ENCODE measurements around the gene GDF15. TPM values are rescaled to one million over a fixed set of nuclear protein-coding genes. Genes with fewer than 3 reads are reported as not detected.

GDF15 gene
- total RNA-seq, 1 experiment from 2014 or later, result not detected

- Histone ChIP-seq H3K27ac (ENCODE audit: low read length) (no peak overlapping the region), H3K79me2 (ENCODE audit: low read length) (no peaks in the 10 kb centered on the region), H2AFZ (ENCODE audit: low read length) (no peak overlapping the region), H3K9me2 (replicated peaks; ENCODE audit: insufficient read depth, low read length) (no peaks in the 10 kb centered on the region), H3K36me3 (ENCODE audit: insufficient read depth, low read length) (no peaks in the 10 kb centered on the region), H3K9me3 (ENCODE audit: low read length) (no peaks in the 10 kb centered on the region), H3K4me2 (ENCODE audit: low read depth, low read length, poor library complexity, severe bottlenecking) (no peak overlapping the region), H3K27me3 (ENCODE audit: low read length) (no peaks in the 10 kb centered on the region; the same call in 1 of the 2 replicates), H3K4me1 (ENCODE audit: low read length) (peaks cover 38% of the 10 kb centered on the region), H3K9ac (ENCODE audit: low read length) (no peak overlapping the region), H3K4me3 (ENCODE audit: low read length) (no peak overlapping the region), H4K20me1 (ENCODE audit: insufficient read depth, low read depth, low read length) (peaks cover 44% of the 10 kb centered on the region)
- no peak for DNase-seq
Measured at GRCh38 chr19:18421371-18421959, 35.5 kb downstream of the GDF15 start.

GRCh38 chr19:18422530-18423191 lies 36.7 kb downstream of the GDF15 start:
- H3K4me3 ChIP-seq (ENCODE audit: low read length), result no peak overlapping the region

GRCh38 chr19:18423258-18424020 lies 37.5 kb downstream of the GDF15 start:
- Histone ChIP-seq H3K9ac (ENCODE audit: low read length) (no peak overlapping the region), H3K9me2 (replicated peaks; ENCODE audit: insufficient read depth, low read length) (no peaks in the 10 kb centered on the region), H3K4me3 (ENCODE audit: low read length) (no peak overlapping the region), H2AFZ (ENCODE audit: low read length) (no peak overlapping the region), H4K20me1 (ENCODE audit: insufficient read depth, low read depth, low read length) (peaks cover 56% of the 10 kb centered on the region), H3K27ac (ENCODE audit: low read length) (no peak overlapping the region), H3K79me2 (ENCODE audit: low read length) (no peaks in the 10 kb centered on the region), H3K9me3 (ENCODE audit: low read length) (no peaks in the 10 kb centered on the region), H3K4me1 (ENCODE audit: low read length) (peaks cover 26% of the 10 kb centered on the region), H3K4me2 (ENCODE audit: low read depth, low read length, poor library complexity, severe bottlenecking) (no peak overlapping the region), H3K36me3 (ENCODE audit: insufficient read depth, low read length) (no peaks in the 10 kb centered on the region), H3K27me3 (ENCODE audit: low read length) (no peaks in the 10 kb centered on the region; the same call in 1 of the 2 replicates)
- no peak for DNase-seq

More at GRCh38 chr19:18422530-18423191, 36.7 kb downstream of the GDF15 start:
- Histone ChIP-seq H4K20me1 (ENCODE audit: insufficient read depth, low read depth, low read length) (peaks cover 56% of the 10 kb centered on the region), H3K4me2 (ENCODE audit: low read depth, low read length, poor library complexity, severe bottlenecking) (no peak overlapping the region), H3K27ac (ENCODE audit: low read length) (no peak overlapping the region), H3K9ac (ENCODE audit: low read length) (no peak overlapping the region), H3K9me2 (replicated peaks; ENCODE audit: insufficient read depth, low read length) (no peaks in the 10 kb centered on the region), H3K36me3 (ENCODE audit: insufficient read depth, low read length) (no peaks in the 10 kb centered on the region), H3K27me3 (ENCODE audit: low read length) (no peaks in the 10 kb centered on the region; the same call in 1 of the 2 replicates), H3K79me2 (ENCODE audit: low read length) (no peaks in the 10 kb centered on the region), H3K4me1 (ENCODE audit: low read length) (peaks cover 26% of the 10 kb centered on the region), H3K9me3 (ENCODE audit: low read length) (no peaks in the 10 kb centered on the region), H2AFZ (ENCODE audit: low read length) (no peak overlapping the region)
- DNase-seq, result no peak

- H3K9me3 ChIP-seq (ENCODE audit: low read length), result no peaks in the 10 kb centered on the region
- no peak overlapping the region for H3K27ac ChIP-seq (ENCODE audit: low read length)
- H3K9me2 ChIP-seq (replicated peaks; ENCODE audit: insufficient read depth, low read length), result no peaks in the 10 kb centered on the region
- H3K27me3 ChIP-seq (ENCODE audit: low read length), result no peaks in the 10 kb centered on the region
- peaks cover 56% of the 10 kb centered on the region for H4K20me1 ChIP-seq (ENCODE audit: insufficient read depth, low read depth, low read length)
- H3K9ac ChIP-seq (ENCODE audit: low read length), result no peak overlapping the region
- no peak overlapping the region for H3K4me3 ChIP-seq (ENCODE audit: low read length)
- H3K4me2 ChIP-seq (ENCODE audit: low read depth, low read length, poor library complexity, severe bottlenecking), result no peak overlapping the region
- H2AFZ ChIP-seq (ENCODE audit: low read length), result no peak overlapping the region
- no peaks in the 10 kb centered on the region for H3K36me3 ChIP-seq (ENCODE audit: insufficient read depth, low read length)
- H3K79me2 ChIP-seq (ENCODE audit: low read length), result no peaks in the 10 kb centered on the region
- no peak for DNase-seq
- peaks cover 28% of the 10 kb centered on the region for H3K4me1 ChIP-seq (ENCODE audit: low read length)
Measured at GRCh38 chr19:18424122-18424889, 38.3 kb downstream of the GDF15 start.

- H3K4me2 ChIP-seq (ENCODE audit: low read depth, low read length, poor library complexity, severe bottlenecking), result no peak overlapping the region
- no peaks in the 10 kb centered on the region for H3K36me3 ChIP-seq (ENCODE audit: insufficient read depth, low read length)
- H3K79me2 ChIP-seq (ENCODE audit: low read length), result no peaks in the 10 kb centered on the region
- H3K4me3 ChIP-seq (ENCODE audit: low read length), result no peak overlapping the region
- no peaks in the 10 kb centered on the region for H3K27me3 ChIP-seq (ENCODE audit: low read length)
- peaks cover 32% of the 10 kb centered on the region for H3K4me1 ChIP-seq (ENCODE audit: low read length)
- no peak overlapping the region for H3K9ac ChIP-seq (ENCODE audit: low read length)
- H3K27ac ChIP-seq (ENCODE audit: low read length), result no peak overlapping the region
- no peaks in the 10 kb centered on the region for H3K9me2 ChIP-seq (replicated peaks; ENCODE audit: insufficient read depth, low read length)
- peaks cover 59% of the 10 kb centered on the region for H4K20me1 ChIP-seq (ENCODE audit: insufficient read depth, low read depth, low read length)
- no peaks in the 10 kb centered on the region for H3K9me3 ChIP-seq (ENCODE audit: low read length)
- DNase-seq, result no peak
- no peak overlapping the region for H2AFZ ChIP-seq (ENCODE audit: low read length)
Measured at GRCh38 chr19:18424890-18425514, 39.0 kb downstream of the GDF15 start.

GRCh38 chr19:18425515-18426415 lies 39.8 kb downstream of the GDF15 start:
- H3K4me3 ChIP-seq (ENCODE audit: low read length), result no peak overlapping the region
- no peaks in the 10 kb centered on the region for H3K27me3 ChIP-seq (ENCODE audit: low read length)
- no peaks in the 10 kb centered on the region for H3K9me2 ChIP-seq (replicated peaks; ENCODE audit: insufficient read depth, low read length)
- H3K9ac ChIP-seq (ENCODE audit: low read length), result no peak overlapping the region
- H3K9me3 ChIP-seq (ENCODE audit: low read length), result no peaks in the 10 kb centered on the region
- DNase-seq, result no peak
- no peak overlapping the region for H3K4me2 ChIP-seq (ENCODE audit: low read depth, low read length, poor library complexity, severe bottlenecking)
- no peak overlapping the region for H2AFZ ChIP-seq (ENCODE audit: low read length)
- H3K27ac ChIP-seq (ENCODE audit: low read length), result no peak overlapping the region
- H3K4me1 ChIP-seq (ENCODE audit: low read length), result peaks cover 34% of the 10 kb centered on the region
- H3K36me3 ChIP-seq (ENCODE audit: insufficient read depth, low read length), result no peaks in the 10 kb centered on the region
- H3K79me2 ChIP-seq (ENCODE audit: low read length), result no peaks in the 10 kb centered on the region
- H4K20me1 ChIP-seq (ENCODE audit: insufficient read depth, low read depth, low read length), result peaks cover 57% of the 10 kb centered on the region

GRCh38 chr19:18426416-18426767 lies 40.4 kb downstream of the GDF15 start:
- Histone ChIP-seq H4K20me1 (ENCODE audit: insufficient read depth, low read depth, low read length) (peaks cover 52% of the 10 kb centered on the region), H3K36me3 (ENCODE audit: insufficient read depth, low read length) (no peaks in the 10 kb centered on the region), H3K9me2 (replicated peaks; ENCODE audit: insufficient read depth, low read length) (no peaks in the 10 kb centered on the region), H3K4me1 (ENCODE audit: low read length) (peaks cover 35% of the 10 kb centered on the region), H3K27ac (ENCODE audit: low read length) (no peak overlapping the region), H3K79me2 (ENCODE audit: low read length) (no peaks in the 10 kb centered on the region), H3K9ac (ENCODE audit: low read length) (no peak overlapping the region), H3K9me3 (ENCODE audit: low read length) (no peaks in the 10 kb centered on the region), H3K4me2 (ENCODE audit: low read depth, low read length, poor library complexity, severe bottlenecking) (no peak overlapping the region), H3K27me3 (ENCODE audit: low read length) (no peaks in the 10 kb centered on the region), H3K4me3 (ENCODE audit: low read length) (no peak overlapping the region), H2AFZ (ENCODE audit: low read length) (no peak overlapping the region)
- no peak for DNase-seq

All from Karpas-422 (cell line).